Measurements from ENCODE around the gene SNX8.

Gene SNX8

GRCh38 chr7:2251841-2252771, 62.1 kb downstream of the SNX8 start:
- TF ChIP-seq Cebpa-rat (IDR thresholded peaks at IDR 0.05) = no peak
- no peaks in the 10 kb centered on the region for H3K9me3 ChIP-seq
- peak overlapping the region; percentile 77 for H3K4me2 ChIP-seq
- peak overlapping the region; percentile 53 for H3K27ac ChIP-seq
- H3K27me3 ChIP-seq = no peaks in the 10 kb centered on the region
- H3K9ac ChIP-seq = peak overlapping the region; percentile 50; the same call in 1 of the 2 replicates
- peaks cover 80% of the 10 kb centered on the region for H3K4me1 ChIP-seq
- peaks cover 25% of the 10 kb centered on the region for H4K20me1 ChIP-seq
- peaks cover 65% of the 10 kb centered on the region for H3K36me3 ChIP-seq
- H3K4me3 ChIP-seq = no peak overlapping the region

- H3K4me1 ChIP-seq = peaks cover 84% of the 10 kb centered on the region
- H3K9me3 ChIP-seq = no peaks in the 10 kb centered on the region
- H3K27ac ChIP-seq = no peak overlapping the region
- H3K27me3 ChIP-seq = no peaks in the 10 kb centered on the region
- H3K4me2 ChIP-seq = peak overlapping the region; percentile 77; the same call in 1 of the 2 replicates
- no peak overlapping the region for H3K9ac ChIP-seq
- TF ChIP-seq Cebpa-rat (IDR thresholded peaks at IDR 0.05) = no peak
- peaks cover 58% of the 10 kb centered on the region for H3K36me3 ChIP-seq
- H3K4me3 ChIP-seq = no peak overlapping the region
- peaks cover 25% of the 10 kb centered on the region for H4K20me1 ChIP-seq
Measured at GRCh38 chr7:2251381-2251780, 62.9 kb downstream of the SNX8 start.

- Histone ChIP-seq H3K36me3 (peaks cover 43% of the 10 kb centered on the region), H3K9me3 (no peaks in the 10 kb centered on the region), H4K20me1 (peaks cover 17% of the 10 kb centered on the region), H3K4me1 (peaks cover 99% of the 10 kb centered on the region), H3K27ac (peak overlapping the region; percentile 55; the same call in 1 of the 2 replicates), H3K9ac (no peak overlapping the region; the same call in 1 of the 2 replicates), H3K27me3 (no peaks in the 10 kb centered on the region), H3K4me2 (peak overlapping the region; percentile 99), H3K4me3 (no peak overlapping the region)
- TF ChIP-seq Cebpa-rat (IDR thresholded peaks at IDR 0.05) = no peak
Measured at GRCh38 chr7:2249744-2250323, 64.4 kb downstream of the SNX8 start.

GRCh38 chr7:2248984-2249694, 65.1 kb downstream of the SNX8 start:
- Histone ChIP-seq H3K4me1 (peaks cover 99% of the 10 kb centered on the region), H3K4me2 (peak overlapping the region; percentile 99)

GRCh38 chr7:2247141-2247995, 66.9 kb downstream of the SNX8 start:
- peak overlapping the region; percentile 99 for H3K4me2 ChIP-seq
- peak overlapping the region; percentile 95 for H3K27ac ChIP-seq
- no peak for TF ChIP-seq Cebpa-rat (IDR thresholded peaks at IDR 0.05)
- H3K27me3 ChIP-seq = no peaks in the 10 kb centered on the region
- peak overlapping the region; percentile 98 for H3K4me3 ChIP-seq
- H3K9ac ChIP-seq = peak overlapping the region; percentile 89
- no peaks in the 10 kb centered on the region for H3K9me3 ChIP-seq
- peaks cover 25% of the 10 kb centered on the region for H3K36me3 ChIP-seq
- H3K4me1 ChIP-seq = peaks cover 100% of the 10 kb centered on the region
- H4K20me1 ChIP-seq = peaks cover 17% of the 10 kb centered on the region

More at GRCh38 chr7:2248984-2249694, 65.1 kb downstream of the SNX8 start:
- peak overlapping the region; percentile 30 for H3K9ac ChIP-seq
- no peak for TF ChIP-seq Cebpa-rat (IDR thresholded peaks at IDR 0.05)
- peaks cover 36% of the 10 kb centered on the region for H3K36me3 ChIP-seq
- no peak overlapping the region for H3K4me3 ChIP-seq
- peaks cover 17% of the 10 kb centered on the region for H4K20me1 ChIP-seq
- no peaks in the 10 kb centered on the region for H3K9me3 ChIP-seq
- H3K27me3 ChIP-seq = no peaks in the 10 kb centered on the region
- peak overlapping the region; percentile 55 for H3K27ac ChIP-seq

- Histone ChIP-seq H3K4me1 (peaks cover 92% of the 10 kb centered on the region), H4K20me1 (peaks cover 11% of the 10 kb centered on the region), H3K9me3 (no peaks in the 10 kb centered on the region), H3K4me2 (peak overlapping the region; percentile 99), H3K36me3 (peaks cover 13% of the 10 kb centered on the region), H3K4me3 (peak overlapping the region; percentile 98), H3K27me3 (no peaks in the 10 kb centered on the region), H3K27ac (peak overlapping the region; percentile 95), H3K9ac (peak overlapping the region; percentile 89)
- no peak for TF ChIP-seq Cebpa-rat (IDR thresholded peaks at IDR 0.05)
Measured at GRCh38 chr7:2245883-2246675, 68.2 kb downstream of the SNX8 start.

- H3K4me2 ChIP-seq = peak overlapping the region; percentile 99
- no peak for TF ChIP-seq Cebpa-rat (IDR thresholded peaks at IDR 0.05)
- H3K9me3 ChIP-seq = no peaks in the 10 kb centered on the region
- H4K20me1 ChIP-seq = peaks cover 4% of the 10 kb centered on the region
- H3K4me3 ChIP-seq = peak overlapping the region; percentile 98
- peak overlapping the region; percentile 89 for H3K9ac ChIP-seq
- H3K27me3 ChIP-seq = no peaks in the 10 kb centered on the region
- H3K27ac ChIP-seq = peak overlapping the region; percentile 95
- peaks cover 6% of the 10 kb centered on the region for H3K36me3 ChIP-seq
- H3K4me1 ChIP-seq = peaks cover 90% of the 10 kb centered on the region
Measured at GRCh38 chr7:2244404-2244995, 69.7 kb downstream of the SNX8 start.

- Histone ChIP-seq H3K36me3 (peaks cover 15% of the 10 kb centered on the region), H3K4me2 (peak overlapping the region; percentile 99), H4K20me1 (no peaks in the 10 kb centered on the region), H3K9ac (peak overlapping the region; percentile 89), H3K4me1 (peaks cover 80% of the 10 kb centered on the region), H3K4me3 (peak overlapping the region; percentile 98), H3K27me3 (no peaks in the 10 kb centered on the region), H3K27ac (peak overlapping the region; percentile 95), H3K9me3 (no peaks in the 10 kb centered on the region)
- TF ChIP-seq Cebpa-rat (IDR thresholded peaks at IDR 0.05) = no peak
Measured at GRCh38 chr7:2243458-2243857, 70.8 kb downstream of the SNX8 start.
